ENCODE measurements around the gene SEC22A.
"Not testable (repeated sequence)": the region's sequence is repeated elsewhere in the genome, so short reads cannot be mapped to it uniquely, and the experiment has no call there.

DNA sequence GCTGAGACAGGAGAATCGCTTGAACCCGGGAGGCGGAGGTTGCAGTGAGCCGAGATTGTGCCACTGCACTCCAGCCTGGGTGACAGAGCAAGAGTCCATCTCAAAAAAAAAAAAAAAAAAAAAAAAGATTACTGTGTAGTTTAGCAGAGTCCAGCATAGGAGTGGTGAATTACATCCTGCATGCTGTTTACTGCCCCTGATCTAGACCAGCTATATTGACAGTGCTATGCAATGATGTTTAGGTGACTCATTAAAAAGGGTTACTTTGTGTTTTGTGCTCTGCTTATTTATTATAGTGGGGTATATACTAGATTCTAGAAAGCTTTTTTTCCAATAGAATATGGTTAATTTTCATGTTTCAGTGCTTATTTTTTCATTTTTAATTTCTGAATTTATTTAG, 19.6 kb downstream of the SEC22A start:
- TF ChIP-seq POLR2A (IDR thresholded peaks at IDR 0.05), result not testable (repeated sequence)
- TF ChIP-seq, protein P1, sequence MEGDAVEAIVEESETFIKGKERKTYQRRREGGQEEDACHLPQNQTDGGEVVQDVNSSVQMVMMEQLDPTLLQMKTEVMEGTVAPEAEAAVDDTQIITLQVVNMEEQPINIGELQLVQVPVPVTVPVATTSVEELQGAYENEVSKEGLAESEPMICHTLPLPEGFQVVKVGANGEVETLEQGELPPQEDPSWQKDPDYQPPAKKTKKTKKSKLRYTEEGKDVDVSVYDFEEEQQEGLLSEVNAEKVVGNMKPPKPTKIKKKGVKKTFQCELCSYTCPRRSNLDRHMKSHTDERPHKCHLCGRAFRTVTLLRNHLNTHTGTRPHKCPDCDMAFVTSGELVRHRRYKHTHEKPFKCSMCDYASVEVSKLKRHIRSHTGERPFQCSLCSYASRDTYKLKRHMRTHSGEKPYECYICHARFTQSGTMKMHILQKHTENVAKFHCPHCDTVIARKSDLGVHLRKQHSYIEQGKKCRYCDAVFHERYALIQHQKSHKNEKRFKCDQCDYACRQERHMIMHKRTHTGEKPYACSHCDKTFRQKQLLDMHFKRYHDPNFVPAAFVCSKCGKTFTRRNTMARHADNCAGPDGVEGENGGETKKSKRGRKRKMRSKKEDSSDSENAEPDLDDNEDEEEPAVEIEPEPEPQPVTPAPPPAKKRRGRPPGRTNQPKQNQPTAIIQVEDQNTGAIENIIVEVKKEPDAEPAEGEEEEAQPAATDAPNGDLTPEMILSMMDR (IDR thresholded peaks at IDR 0.05), result not testable (repeated sequence)
